ENCODE measurements around the gene AHRR.

DNA sequence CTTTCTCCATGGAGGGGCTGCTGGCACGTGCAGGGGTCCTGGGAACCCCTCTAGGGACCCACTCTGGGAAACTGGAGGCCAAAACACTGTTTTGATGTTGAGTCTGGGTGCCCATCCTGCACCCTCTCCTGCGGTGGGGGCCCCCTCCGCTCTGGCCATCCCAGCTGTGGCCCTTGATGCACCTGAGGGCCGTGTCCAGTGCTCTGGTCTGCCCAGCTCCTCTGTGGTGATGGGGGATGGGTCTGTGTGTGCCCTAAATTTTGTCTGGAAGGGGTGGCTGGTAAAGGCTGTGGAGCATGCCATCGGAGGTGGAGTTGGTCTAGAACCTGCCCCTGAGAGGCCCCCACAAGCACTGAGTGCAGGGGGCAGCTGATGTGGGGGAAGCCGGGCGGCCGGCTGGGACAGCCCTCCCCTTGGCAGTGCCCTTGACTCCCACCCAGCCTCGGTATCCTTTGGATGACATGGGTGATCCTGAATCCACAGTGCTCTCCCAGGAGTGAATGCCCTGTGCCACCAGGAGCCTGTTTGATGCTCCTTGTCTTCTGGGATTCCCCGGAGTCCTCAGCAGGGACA, 26.3 kb downstream of the AHRR start:
- TF ChIP-seq, protein P1, sequence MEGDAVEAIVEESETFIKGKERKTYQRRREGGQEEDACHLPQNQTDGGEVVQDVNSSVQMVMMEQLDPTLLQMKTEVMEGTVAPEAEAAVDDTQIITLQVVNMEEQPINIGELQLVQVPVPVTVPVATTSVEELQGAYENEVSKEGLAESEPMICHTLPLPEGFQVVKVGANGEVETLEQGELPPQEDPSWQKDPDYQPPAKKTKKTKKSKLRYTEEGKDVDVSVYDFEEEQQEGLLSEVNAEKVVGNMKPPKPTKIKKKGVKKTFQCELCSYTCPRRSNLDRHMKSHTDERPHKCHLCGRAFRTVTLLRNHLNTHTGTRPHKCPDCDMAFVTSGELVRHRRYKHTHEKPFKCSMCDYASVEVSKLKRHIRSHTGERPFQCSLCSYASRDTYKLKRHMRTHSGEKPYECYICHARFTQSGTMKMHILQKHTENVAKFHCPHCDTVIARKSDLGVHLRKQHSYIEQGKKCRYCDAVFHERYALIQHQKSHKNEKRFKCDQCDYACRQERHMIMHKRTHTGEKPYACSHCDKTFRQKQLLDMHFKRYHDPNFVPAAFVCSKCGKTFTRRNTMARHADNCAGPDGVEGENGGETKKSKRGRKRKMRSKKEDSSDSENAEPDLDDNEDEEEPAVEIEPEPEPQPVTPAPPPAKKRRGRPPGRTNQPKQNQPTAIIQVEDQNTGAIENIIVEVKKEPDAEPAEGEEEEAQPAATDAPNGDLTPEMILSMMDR (IDR thresholded peaks at IDR 0.05): no peak
- TF ChIP-seq POLR2A (IDR thresholded peaks at IDR 0.05): no peak
